HFFc6 (cell line): Measurements from ENCODE around the gene MRGPRX3. TPM values are rescaled to one million over a fixed set of nuclear protein-coding genes. Genes with fewer than 3 reads are reported as not detected.
A peak's percentile ranks its signal among the peaks of the same experiment; 100 is the strongest.

Experiments used
- DNase-seq: peaks from one replicate; pipeline ENCODE4 v3.0.0-alpha.2; 2018
- H3K27ac Mint-ChIP-seq: 2 replicates; pipeline ENCODE4 v1.8.0; 2020; ENCODE audit warnings: mild to moderate bottlenecking, mixed read lengths
- H3K27me3 Mint-ChIP-seq: 2 replicates; pipeline ENCODE4 v1.8.0; 2021; ENCODE audit warnings: mild to moderate bottlenecking, moderate library complexity, mixed read lengths; ENCODE audit not compliant: insufficient read depth
- H3K36me3 Mint-ChIP-seq: 2 replicates; pipeline ENCODE4 v1.8.0; 2021; ENCODE audit warnings: low read depth, mixed read lengths
- H3K4me1 Mint-ChIP-seq: 2 replicates; pipeline ENCODE4 v1.8.0; 2020; ENCODE audit warnings: low read depth, mixed read lengths
- H3K4me3 Mint-ChIP-seq: 2 replicates; pipeline ENCODE4 v1.8.0; 2020; ENCODE audit warnings: mild to moderate bottlenecking, moderate library complexity, mixed read lengths
- H3K9me3 Mint-ChIP-seq: 2 replicates; pipeline ENCODE4 v1.8.0; 2020; ENCODE audit warnings: mild to moderate bottlenecking, mixed read lengths
- CTCF ChIP-seq: fragments of 200-600 bp; sonication (generic); IDR thresholded peaks from 2 replicates; pipeline ENCODE4 v1.5.0; 2021; ENCODE audit warnings: antibody characterized with exemption, mild to moderate bottlenecking
- total RNA-seq, 6 experiments: library from RNA; stranded (reverse); fragmentation: NEBNext Ultra II Directional; extraction: Animal tissue kit (Norgen Biotek cat#: 25700); gene quantifications; 2 replicates in 1 of 6; 3 replicates in 5 of 6; pipeline ENCODE4 v1.2.3, GENCODE V29; 2021

Gene MRGPRX3
- total RNA-seq, 6 experiments from 2014 or later = not detected

GRCh38 chr11:18100926-18101656, 31.3 kb upstream of the MRGPRX3 start:
- no peaks in the 10 kb centered on the region for H3K9me3 Mint-ChIP-seq
- H3K4me3 Mint-ChIP-seq = no peak overlapping the region
- H3K4me1 Mint-ChIP-seq = peaks cover 12% of the 10 kb centered on the region
- no peak for TF ChIP-seq CTCF
- H3K27ac Mint-ChIP-seq = no peak overlapping the region
- H3K36me3 Mint-ChIP-seq = peaks cover 11% of the 10 kb centered on the region; the same call in 1 of the 2 replicates
- no peak for DNase-seq
- H3K27me3 Mint-ChIP-seq = no peaks in the 10 kb centered on the region

- H3K27ac Mint-ChIP-seq = peak overlapping the region; percentile 81
- H3K27me3 Mint-ChIP-seq = no peaks in the 10 kb centered on the region; the same call in 1 of the 2 replicates
Observed at GRCh38 chr11:18105086-18105801, 27.1 kb upstream of the MRGPRX3 start.

GRCh38 chr11:18105802-18106574, 26.4 kb upstream of the MRGPRX3 start, which contains the start of gene SAAL1:
Gene SAAL1 (minus strand): TSS chr11:18106082. CDS start chr11:18106041, 41 bp downstream.
- H3K27me3 Mint-ChIP-seq = no peaks in the 10 kb centered on the region; the same call in 1 of the 2 replicates
- H3K4me3 Mint-ChIP-seq = peak within 1 kb of the TSS; percentile 96
- H3K9me3 Mint-ChIP-seq = no peaks in the 10 kb centered on the region
- peak; percentile 53 for DNase-seq
- H3K36me3 Mint-ChIP-seq = peaks cover 10% of the 10 kb centered on the region; the same call in 1 of the 2 replicates
- TF ChIP-seq CTCF = peak; percentile 83
- peak within 1 kb of the TSS; percentile 81 for H3K27ac Mint-ChIP-seq
- H3K4me1 Mint-ChIP-seq = peaks cover 25% of the 10 kb centered on the region

More at GRCh38 chr11:18105086-18105801, 27.1 kb upstream of the MRGPRX3 start:
- peaks cover 11% of the 10 kb centered on the region; the same call in 1 of the 2 replicates for H3K36me3 Mint-ChIP-seq
- H3K4me1 Mint-ChIP-seq = peaks cover 25% of the 10 kb centered on the region
- TF ChIP-seq CTCF = no peak
- no peaks in the 10 kb centered on the region for H3K9me3 Mint-ChIP-seq
- peak overlapping the region; percentile 96 for H3K4me3 Mint-ChIP-seq
- no peak for DNase-seq

GRCh38 chr11:18106688-18107087, 25.7 kb upstream of the MRGPRX3 start:
- Mint-ChIP-seq H3K36me3 (peaks cover 3% of the 10 kb centered on the region; the same call in 1 of the 2 replicates), H3K27me3 (no peaks in the 10 kb centered on the region; the same call in 1 of the 2 replicates), H3K4me1 (peaks cover 25% of the 10 kb centered on the region), H3K4me3 (peak overlapping the region; percentile 96; the same call in 1 of the 2 replicates), H3K27ac (peak overlapping the region; percentile 81; the same call in 1 of the 2 replicates), H3K9me3 (no peaks in the 10 kb centered on the region)
- peak; percentile 56 for DNase-seq
- no peak for TF ChIP-seq CTCF

GRCh38 chr11:18108254-18108653, 24.1 kb upstream of the MRGPRX3 start:
- no peaks in the 10 kb centered on the region for H3K36me3 Mint-ChIP-seq

More at GRCh38 chr11:18108254-18108653, 24.1 kb upstream of the MRGPRX3 start:
- H3K4me3 Mint-ChIP-seq = no peak overlapping the region
- TF ChIP-seq CTCF = no peak
- no peak overlapping the region for H3K27ac Mint-ChIP-seq
- no peak for DNase-seq
- H3K9me3 Mint-ChIP-seq = no peaks in the 10 kb centered on the region
- peaks cover 3% of the 10 kb centered on the region for H3K27me3 Mint-ChIP-seq
- H3K4me1 Mint-ChIP-seq = peaks cover 25% of the 10 kb centered on the region
